Gastrocnemius medialis (tissue), 4 donors: ENCODE measurements around the gene CACNA1C. TPM values are rescaled to one million over a fixed set of nuclear protein-coding genes. Genes with fewer than 3 reads are reported as not detected.

Source experiments
- ATAC-seq, 2 donors: fragments of 150-250 bp; one replicate each; pipeline ENCODE4 v1.9.1; 2016
- DNase-seq, 2 donors: peaks; one replicate each; pipeline ENCODE4 v3.0.0-alpha.2; 2019
- H3K27ac ChIP-seq, 4 donors: fragments of 200-600 bp; sonication (generic); 1 replicate in 1 of 4; 2 replicates in 3 of 4; pipeline ENCODE4 v1.5.1; 2016 to 2018; ENCODE audit warnings: mild to moderate bottlenecking in 2 of 4, moderate library complexity in 1 of 4
- H3K27me3 ChIP-seq, 3 donors: fragments of 200-600 bp; sonication (generic) in 2 of 3; 1 replicate in 1 of 3; 2 replicates in 2 of 3; pipeline versions ENCODE4 v1.5.1 to v1.6.0; 2016 to 2019; ENCODE audit warnings: mild to moderate bottlenecking in 1 of 3, moderate library complexity in 1 of 3
- H3K36me3 ChIP-seq, 2 donors: fragments of 200-600 bp; sonication (generic) in 1 of 2; one replicate each; pipeline ENCODE4 v1.5.1; 2017 to 2018
- H3K4me1 ChIP-seq, 2 donors: fragments of 200-600 bp; sonication (generic) in 1 of 2; one replicate each; pipeline ENCODE4 v1.5.1; 2016 to 2017; ENCODE audit warnings: mild to moderate bottlenecking in 2 of 2
- H3K4me3 ChIP-seq, 4 donors: fragments of 200-600 bp; sonication (generic) in 3 of 4; 1 replicate in 1 of 4; 2 replicates in 3 of 4; pipeline ENCODE4 v1.5.1; 2016 to 2019; ENCODE audit warnings: mild to moderate bottlenecking in 2 of 4
- H3K9me3 ChIP-seq, 3 donors: fragments of 200-600 bp; sonication (generic) in 2 of 3; 1 replicate in 1 of 3; 2 replicates in 2 of 3; pipeline ENCODE4 v1.5.1; 2016 to 2019
- CTCF ChIP-seq, 5 experiments: fragments of 450-650 bp in 3 of 5; fragments of 200-600 bp in 2 of 5; sonication (generic) in 2 of 5; IDR thresholded peaks in 4 of 5; conservative IDR thresholded peaks in 1 of 5; 1 replicate in 4 of 5; 2 replicates in 1 of 5; pipeline ENCODE4 v1.5.1; 2016 to 2019; ENCODE audit warnings: antibody characterized with exemption in 5 of 5, mild to moderate bottlenecking in 3 of 5, moderate library complexity in 3 of 5
- POLR2A ChIP-seq, 2 donors: fragments of 450-650 bp; IDR thresholded peaks; one replicate each; pipeline ENCODE4 v1.6.1; 2017; ENCODE audit warnings: antibody characterized with exemption in 2 of 2, mild to moderate bottlenecking in 2 of 2, moderate library complexity in 2 of 2
- in situ Hi-C, 4 donors: fragments of 200-750 bp; cut with MboI; loops; one replicate each; pipeline versions ENCODE4 v1.15.0 to v1.8.0; 2017; ENCODE audit warnings: low sequenced_read_pairs in 4 of 4
- intact Hi-C: fragments of 100-400 bp; cut with DNase I; formaldehyde crosslinking; loops from one replicate; pipeline ENCODE4 v1.15.1; 2023; ENCODE audit warnings: low total_unique reads
- total RNA-seq, 4 donors: library from RNA; depleted of rRNA; stranded (reverse); fragments of >200 nt; gene quantifications; one replicate each; pipeline versions ENCODE4 v1.1.0 to v1.2.3, GENCODE V29; 2016

The CACNA1C gene
- total RNA-seq, 4 donors from 2014 or later, result 0.80 to 1.8 (median 0.91) TPM

GRCh38 chr12:2112401-2112800 lies 59.6 kb downstream of the CACNA1C start:
- Histone ChIP-seq H3K4me3 (no peak overlapping the region), H3K27ac (no peak overlapping the region), H3K4me1 (no peaks in the 10 kb centered on the region), H3K9me3 (no peaks in the 10 kb centered on the region), H3K27me3 (no peaks in the 10 kb centered on the region), H3K36me3 (no peaks in the 10 kb centered on the region)
- DNase-seq, result no peak
- intact Hi-C loops, result no loop called here
- in situ Hi-C loops, result no loop called here
- ATAC-seq, result no peak
- TF ChIP-seq POLR2A (IDR thresholded peaks at IDR 0.05) (no peak), CTCF (IDR thresholded peaks at IDR 0.05 in 4 of 5, conservative IDR thresholded peaks at IDR 0.05 in 1 of 5) (no peak)

DNA sequence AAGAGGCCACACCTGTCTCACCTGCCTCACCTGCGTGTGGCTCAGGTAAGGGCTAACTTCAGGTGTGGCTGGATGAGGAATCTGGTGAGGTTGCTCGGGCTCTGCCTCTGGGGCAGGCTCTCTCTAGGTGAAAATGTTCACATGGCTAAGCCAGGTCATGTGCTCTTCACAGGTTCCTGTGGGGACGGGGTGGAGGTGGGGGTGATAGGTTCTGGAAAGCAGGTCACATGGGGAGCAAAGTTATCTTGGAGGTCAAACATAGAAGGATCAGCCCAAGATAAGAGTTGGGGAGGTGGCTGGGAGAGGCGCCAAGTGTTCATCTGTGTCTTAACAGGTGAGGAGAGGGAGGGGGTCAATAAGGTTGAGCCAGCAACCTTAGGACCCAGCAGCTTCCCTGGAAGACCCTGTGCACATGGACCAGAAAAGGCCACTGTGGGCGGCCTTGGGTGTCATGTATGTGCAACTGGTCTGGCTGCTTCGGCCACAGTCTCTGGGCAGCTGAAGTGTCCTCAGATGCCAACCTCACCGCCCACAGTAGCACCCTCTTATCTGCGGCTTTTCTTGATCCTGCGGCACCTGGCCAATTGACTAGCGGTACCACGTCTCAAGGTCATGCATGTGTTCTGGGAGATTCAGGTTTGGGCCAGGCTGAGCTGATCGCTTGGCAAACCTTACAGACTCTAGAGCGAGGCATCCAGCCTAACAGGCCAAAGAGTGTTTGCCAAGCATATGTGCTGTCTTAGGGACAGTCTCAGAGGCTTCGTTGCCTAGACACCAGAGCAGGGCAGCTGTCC lies 60.5 kb downstream of the CACNA1C start:
- Histone ChIP-seq H3K4me3 (no peak overlapping the region), H3K4me1 (no peaks in the 10 kb centered on the region), H3K27me3 (no peaks in the 10 kb centered on the region), H3K36me3 (no peaks in the 10 kb centered on the region), H3K27ac (no peak overlapping the region), H3K9me3 (no peaks in the 10 kb centered on the region)
- TF ChIP-seq CTCF (IDR thresholded peaks at IDR 0.05 in 4 of 5, conservative IDR thresholded peaks at IDR 0.05 in 1 of 5) (no peak), POLR2A (IDR thresholded peaks at IDR 0.05) (no peak)
- DNase-seq, result no peak
- in situ Hi-C loops (no loop called here), intact Hi-C loops (no loop called here)
- ATAC-seq, result no peak

DNA sequence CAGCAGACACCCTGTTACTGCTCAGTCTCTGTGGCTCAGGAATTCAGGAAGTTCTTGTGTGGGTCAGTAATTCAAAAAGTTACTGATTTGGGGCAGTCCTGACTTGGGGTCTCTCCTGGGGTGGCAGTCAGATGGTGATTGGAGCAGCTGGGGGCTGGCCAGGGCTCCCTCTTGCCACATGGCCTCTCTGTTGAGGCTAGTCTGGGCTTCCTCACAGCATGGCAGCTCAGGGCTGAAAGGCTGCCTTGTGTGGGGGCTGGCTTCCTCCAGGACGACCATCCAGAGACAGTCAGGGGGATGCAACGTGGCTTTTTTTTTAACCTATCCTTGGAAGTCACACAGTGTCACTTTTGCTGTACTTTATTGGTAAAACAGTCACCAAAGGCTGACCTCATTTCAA lies 61.3 kb downstream of the CACNA1C start:
- in situ Hi-C loops, result no loop called here
- Histone ChIP-seq H3K4me1 (no peaks in the 10 kb centered on the region), H3K27ac (no peak overlapping the region), H3K27me3 (no peaks in the 10 kb centered on the region), H3K9me3 (no peaks in the 10 kb centered on the region), H3K4me3 (no peak overlapping the region), H3K36me3 (no peaks in the 10 kb centered on the region)
- TF ChIP-seq CTCF (IDR thresholded peaks at IDR 0.05 in 4 of 5, conservative IDR thresholded peaks at IDR 0.05 in 1 of 5), result no peak
- no peak for TF ChIP-seq POLR2A (IDR thresholded peaks at IDR 0.05)
- ATAC-seq (no peak), DNase-seq (no peak)
- intact Hi-C loops, result no loop called here

DNA sequence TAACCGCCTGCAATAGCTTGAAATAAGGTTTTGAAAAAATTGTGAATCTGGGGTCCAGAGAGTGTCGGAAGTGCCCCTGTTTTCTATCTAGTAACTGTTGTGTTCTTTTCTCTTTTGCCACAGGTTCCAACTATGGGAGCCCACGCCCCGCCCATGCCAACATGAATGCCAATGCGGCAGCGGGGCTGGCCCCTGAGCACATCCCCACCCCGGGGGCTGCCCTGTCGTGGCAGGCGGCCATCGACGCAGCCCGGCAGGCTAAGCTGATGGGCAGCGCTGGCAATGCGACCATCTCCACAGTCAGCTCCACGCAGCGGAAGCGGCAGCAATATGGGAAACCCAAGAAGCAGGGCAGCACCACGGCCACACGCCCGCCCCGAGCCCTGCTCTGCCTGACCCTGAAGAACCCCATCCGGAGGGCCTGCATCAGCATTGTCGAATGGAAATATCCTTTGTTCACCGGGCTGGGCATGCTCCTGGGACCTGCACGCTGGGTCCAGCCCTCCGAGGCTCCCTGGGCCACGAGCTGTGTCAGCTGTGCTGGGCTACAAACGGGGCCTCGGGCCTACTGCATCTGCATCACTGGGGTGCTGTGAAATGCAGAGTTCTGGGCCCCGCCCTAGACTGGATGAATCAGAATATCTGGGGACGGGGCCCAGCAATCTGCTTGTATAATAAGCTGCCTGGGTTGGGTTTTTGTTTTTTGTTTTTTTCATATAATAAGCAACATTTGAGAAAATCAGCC lies 62.5 kb downstream of the CACNA1C start:
- DNase-seq, result no peak
- H3K27ac ChIP-seq, result no peak overlapping the region
- no peak for ATAC-seq
- in situ Hi-C loops, result no loop called here
- H3K4me3 ChIP-seq, result no peak overlapping the region
- H3K4me1 ChIP-seq, result no peaks in the 10 kb centered on the region
- TF ChIP-seq POLR2A (IDR thresholded peaks at IDR 0.05), result no peak
- TF ChIP-seq CTCF (IDR thresholded peaks at IDR 0.05 in 4 of 5, conservative IDR thresholded peaks at IDR 0.05 in 1 of 5), result no peak
- no peaks in the 10 kb centered on the region for H3K36me3 ChIP-seq
- no peaks in the 10 kb centered on the region for H3K27me3 ChIP-seq
- intact Hi-C loops, result no loop called here
- H3K9me3 ChIP-seq, result no peaks in the 10 kb centered on the region
